Activated CD4-positive, alpha-beta memory T cell treated with anti-CD3 and anti-CD28 coated beads for 36 hours (primary cell): ENCODE results near the gene MRPL38. TPM values are rescaled to one million over a fixed set of nuclear protein-coding genes. Genes with fewer than 3 reads are reported as not detected.
"Not testable (repeated sequence)": the region's sequence is repeated elsewhere in the genome, so short reads cannot be mapped to it uniquely, and the experiment has no call there.

ENCODE experiments used
- CTCF ChIA-PET: fragments of 350-600 bp; sonication (Branson Sonifier 250); formaldehyde crosslinking; loops from one replicate; lab custom pipeline; 2021; ENCODE audit warnings: antibody characterized with exemption, inconsistent platforms; lab: Charles Lee
- POLR2A ChIA-PET: fragments of 350-600 bp; sonication (Branson Sonifier 250); formaldehyde crosslinking; loops from one replicate; lab custom pipeline; 2021; ENCODE audit warnings: antibody characterized with exemption; lab: Charles Lee
- DNase-seq: peaks from one replicate; pipeline ENCODE4 v3.0.0-alpha.2; 2020
- H3K27ac Mint-ChIP-seq: one replicate; pipeline ENCODE4 v1.8.0; 2021; ENCODE audit warnings: mixed read lengths
- H3K27me3 Mint-ChIP-seq: one replicate; pipeline ENCODE4 v1.8.0; 2021; ENCODE audit warnings: mixed read lengths
- H3K36me3 Mint-ChIP-seq: one replicate; pipeline ENCODE4 v1.8.0; 2021; ENCODE audit warnings: mixed read lengths
- H3K4me1 Mint-ChIP-seq: one replicate; pipeline ENCODE4 v1.8.0; 2021; ENCODE audit warnings: low read depth, mixed read lengths
- H3K4me3 Mint-ChIP-seq: one replicate; pipeline ENCODE4 v1.8.0; 2021; ENCODE audit warnings: mild to moderate bottlenecking, mixed read lengths
- H3K9me3 Mint-ChIP-seq: one replicate; pipeline ENCODE4 v1.8.0; 2021; ENCODE audit warnings: mixed read lengths
- intact Hi-C: fragments of 100-400 bp; cut with micrococcal nuclease; formaldehyde crosslinking; loops from one replicate; pipeline ENCODE4 v1.15.1; 2023
- total RNA-seq, 2 experiments: library from RNA; stranded (reverse); gene quantifications; one replicate each; pipeline ENCODE4 v1.2.3, GENCODE V29; 2021

The MRPL38 gene
- total RNA-seq, 2 experiments from 2014 or later: 108 TPM

DNA sequence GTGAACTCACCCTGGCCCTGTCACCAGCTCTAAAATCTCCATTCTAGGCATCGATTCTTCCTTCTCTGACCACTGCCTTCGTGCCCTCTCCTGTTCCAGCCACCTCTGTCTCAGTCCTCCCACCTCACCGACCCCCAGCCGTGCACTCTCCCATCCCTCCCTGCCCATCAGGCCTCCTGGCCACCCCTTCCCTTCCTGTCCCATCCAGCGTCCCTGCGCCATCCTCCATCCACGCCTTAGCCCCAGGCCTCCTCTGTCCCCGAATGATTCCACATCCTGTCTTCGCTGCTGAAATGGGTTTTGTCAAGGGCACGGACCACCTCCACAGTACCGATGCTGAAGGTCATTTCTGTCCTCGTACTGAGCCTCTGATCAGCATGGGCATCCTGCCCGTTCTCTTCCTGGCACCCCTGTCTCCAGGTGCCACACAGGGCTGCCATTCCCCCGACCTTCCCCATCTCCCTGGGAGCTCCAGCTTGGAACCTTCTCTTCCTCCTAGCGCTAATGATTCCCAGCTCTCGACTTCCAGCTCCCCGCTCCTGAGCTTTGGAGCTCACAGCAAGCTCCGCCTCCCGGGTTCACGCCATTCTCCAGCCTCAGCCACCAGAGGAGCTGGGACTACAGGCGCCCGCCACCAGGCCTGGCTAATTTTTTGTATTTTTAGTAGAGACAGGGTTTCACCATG is 10.5 kb downstream of the MRPL38 start:
- no peaks in the 10 kb centered on the region for H3K9me3 Mint-ChIP-seq
- no peak for DNase-seq
- intact Hi-C loops: loop anchor here (2.0 kb wide), 1 partner anchor 29 kb away; no protein-coding TSS in a partner anchor
- ChIA-PET CTCF (interaction anchor here (1.3 to 3.3 kb wide), 4 partner anchors 12 to 141 kb away, joined by 5 to 16 read pairs (median 10); partner anchors contain the start of genes MRPL38 and TRIM47), POLR2A (no interaction called here)
- H3K27me3 Mint-ChIP-seq: no peaks in the 10 kb centered on the region
- no peak overlapping the region for H3K4me3 Mint-ChIP-seq
- peak overlapping the region; percentile 18 for H3K27ac Mint-ChIP-seq
- H3K4me1 Mint-ChIP-seq: peaks cover 24% of the 10 kb centered on the region
- peaks cover 7% of the 10 kb centered on the region for H3K36me3 Mint-ChIP-seq

DNA sequence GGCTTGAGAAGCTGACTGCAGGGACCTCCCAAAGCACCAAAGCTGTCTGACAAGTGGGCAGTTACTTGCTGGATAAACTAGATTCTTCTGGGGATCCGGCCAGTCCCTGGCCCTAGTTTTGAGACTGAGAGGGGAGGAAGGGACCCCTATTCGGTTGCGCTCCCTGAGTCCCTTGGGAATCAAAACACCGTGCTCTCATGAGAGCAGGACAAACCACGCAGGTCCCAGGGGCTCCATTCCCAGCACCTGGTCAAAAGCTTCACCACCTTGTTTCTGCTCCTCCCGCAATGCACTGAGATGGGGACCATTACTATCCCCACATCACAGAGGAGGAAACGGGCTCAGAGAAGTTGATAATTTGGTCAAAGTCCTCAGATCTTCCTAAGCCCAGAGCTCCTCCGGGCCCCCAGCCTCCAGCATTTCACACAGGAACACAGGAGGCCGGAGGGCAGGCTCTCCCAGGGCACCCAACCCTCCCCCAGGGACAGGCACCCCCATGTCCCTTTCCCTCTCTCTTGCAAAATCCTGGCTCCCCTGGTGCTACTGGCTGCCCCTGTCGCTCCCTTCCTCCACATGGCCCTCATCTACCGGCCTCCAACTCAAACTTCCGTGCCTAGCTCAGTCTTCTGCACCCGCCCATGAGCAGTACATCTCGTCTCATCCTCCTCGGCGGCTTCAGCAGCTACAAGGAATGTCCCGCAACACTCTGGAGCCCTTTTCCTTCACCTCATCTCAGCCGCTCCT is 11.2 kb downstream of the MRPL38 start:
- ChIA-PET CTCF (interaction anchor here (0.5 to 3.3 kb wide), 4 partner anchors 12 to 28 kb away, joined by 3 to 16 read pairs (median 4); partner anchors contain the start of genes MRPL38 and TRIM47), POLR2A (interaction anchor here (1.1 kb wide), 2 partner anchors 15 to 57 kb away, joined by 3 to 4 read pairs; partner anchors contain the start of gene TRIM47)
- H3K4me1 Mint-ChIP-seq: peaks cover 24% of the 10 kb centered on the region
- no peak overlapping the region for H3K4me3 Mint-ChIP-seq
- intact Hi-C loops: loop anchor here (2.0 kb wide), 1 partner anchor 29 kb away; no protein-coding TSS in a partner anchor
- H3K9me3 Mint-ChIP-seq: no peaks in the 10 kb centered on the region
- peak overlapping the region; percentile 18 for H3K27ac Mint-ChIP-seq
- no peak for DNase-seq
- no peaks in the 10 kb centered on the region for H3K36me3 Mint-ChIP-seq
- no peaks in the 10 kb centered on the region for H3K27me3 Mint-ChIP-seq

DNA sequence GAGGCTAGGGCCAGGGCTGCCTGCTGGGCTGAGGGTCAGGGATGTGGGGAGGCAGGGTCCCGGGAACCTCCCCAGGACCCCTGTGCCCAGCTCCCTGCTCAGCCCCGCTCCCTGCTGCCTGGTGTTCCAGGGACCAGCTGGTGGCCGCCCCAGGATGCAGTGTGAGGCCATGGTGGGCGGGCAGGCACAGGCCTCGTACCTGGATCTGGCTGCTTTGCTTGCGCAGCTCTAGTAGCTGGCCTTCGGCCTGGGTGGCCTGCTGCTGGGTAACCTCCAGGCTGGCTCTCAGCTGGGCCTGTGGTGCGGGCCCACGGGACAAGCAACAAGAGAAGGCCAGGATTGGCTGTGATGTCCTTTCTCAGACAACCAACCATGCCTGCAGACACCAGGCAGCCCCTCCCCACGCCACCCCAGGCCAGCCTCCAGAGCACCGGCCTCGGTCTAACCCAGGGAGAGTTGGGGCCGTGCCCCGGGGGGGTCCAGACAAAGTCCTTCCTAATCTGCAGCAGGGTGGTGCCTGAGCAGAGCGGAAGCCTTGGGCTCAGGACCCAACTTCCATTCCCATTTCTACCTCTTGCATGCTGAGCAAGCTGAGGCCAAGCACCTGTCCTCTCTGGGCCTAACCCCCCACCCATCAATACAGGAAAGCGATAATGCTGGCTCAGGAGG is 12.0 kb downstream of the MRPL38 start:
- no peak overlapping the region for H3K4me3 Mint-ChIP-seq
- H3K36me3 Mint-ChIP-seq: no peaks in the 10 kb centered on the region
- H3K27me3 Mint-ChIP-seq: no peaks in the 10 kb centered on the region
- H3K4me1 Mint-ChIP-seq: peaks cover 24% of the 10 kb centered on the region
- POLR2A ChIA-PET: interaction anchor here (1.1 kb wide), 2 partner anchors 14 to 56 kb away, joined by 3 to 4 read pairs; partner anchors contain the start of gene TRIM47
- DNase-seq: no peak
- no peak overlapping the region for H3K27ac Mint-ChIP-seq
- H3K9me3 Mint-ChIP-seq: no peaks in the 10 kb centered on the region
- CTCF ChIA-PET: interaction anchor here (0.5 to 1.1 kb wide), 4 partner anchors 13 to 28 kb away, joined by 3 to 5 read pairs (median 3); partner anchors contain the start of gene TRIM47
- intact Hi-C loops: no loop called here

DNA sequence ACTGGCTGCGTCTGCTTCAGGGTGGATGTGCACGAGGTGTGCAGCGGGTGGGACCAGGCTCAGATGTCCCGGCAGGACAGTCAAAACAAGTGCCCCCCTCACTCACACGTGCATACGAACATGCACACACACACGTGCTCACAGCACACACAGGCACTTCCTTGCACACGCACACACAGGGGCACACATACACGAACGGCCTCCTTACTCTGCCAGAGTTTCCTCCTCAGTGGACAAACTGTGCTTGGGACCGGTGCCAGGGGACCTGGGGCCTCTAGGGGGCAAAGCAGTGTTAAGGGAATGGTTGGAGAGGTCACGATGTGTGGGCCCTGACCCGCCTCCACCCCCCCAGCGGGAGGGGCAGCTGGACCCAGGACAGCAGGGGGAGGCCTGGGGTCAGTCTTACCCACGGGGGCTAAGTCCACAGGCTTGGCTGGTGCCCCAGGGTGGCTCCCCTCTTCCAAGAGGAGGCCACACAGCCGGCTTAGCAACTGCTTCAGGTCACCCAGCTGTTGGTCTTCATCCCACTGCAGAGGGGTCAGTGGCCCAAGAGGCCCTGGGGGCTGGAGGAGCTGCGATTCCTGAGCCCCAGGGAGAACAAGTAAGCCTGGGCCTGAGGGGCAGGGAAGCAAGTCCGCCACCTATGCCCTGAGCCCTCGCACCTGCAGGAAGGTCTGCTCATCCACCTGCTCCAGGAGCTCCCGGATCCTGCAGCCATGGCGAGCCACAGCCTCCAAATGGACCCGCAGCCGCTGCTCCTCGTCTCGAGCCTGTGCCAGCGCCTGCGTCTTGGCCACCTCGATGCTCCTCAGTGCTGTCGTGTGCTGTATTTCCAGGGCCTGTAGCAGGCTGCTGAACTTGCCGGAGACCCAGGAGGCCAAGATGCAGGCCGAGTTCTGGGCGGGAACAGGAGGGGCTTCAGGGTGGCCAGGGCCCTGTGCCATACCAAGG is 12.8 kb downstream of the MRPL38 start:
- CTCF ChIA-PET: interaction anchor here (1.0 to 1.1 kb wide), 2 partner anchors 14 to 16 kb away, joined by 3 read pairs; no protein-coding TSS in a partner anchor
- POLR2A ChIA-PET: interaction anchor here (1.1 kb wide), 2 partner anchors 13 to 56 kb away, joined by 3 to 4 read pairs; partner anchors contain the start of gene TRIM47
- intact Hi-C loops: no loop called here
- peaks cover 20% of the 10 kb centered on the region for H3K4me1 Mint-ChIP-seq
- DNase-seq: no peak
- no peaks in the 10 kb centered on the region for H3K36me3 Mint-ChIP-seq
- no peaks in the 10 kb centered on the region for H3K27me3 Mint-ChIP-seq
- no peak overlapping the region for H3K27ac Mint-ChIP-seq
- H3K4me3 Mint-ChIP-seq: no peak overlapping the region
- H3K9me3 Mint-ChIP-seq: no peaks in the 10 kb centered on the region

DNA sequence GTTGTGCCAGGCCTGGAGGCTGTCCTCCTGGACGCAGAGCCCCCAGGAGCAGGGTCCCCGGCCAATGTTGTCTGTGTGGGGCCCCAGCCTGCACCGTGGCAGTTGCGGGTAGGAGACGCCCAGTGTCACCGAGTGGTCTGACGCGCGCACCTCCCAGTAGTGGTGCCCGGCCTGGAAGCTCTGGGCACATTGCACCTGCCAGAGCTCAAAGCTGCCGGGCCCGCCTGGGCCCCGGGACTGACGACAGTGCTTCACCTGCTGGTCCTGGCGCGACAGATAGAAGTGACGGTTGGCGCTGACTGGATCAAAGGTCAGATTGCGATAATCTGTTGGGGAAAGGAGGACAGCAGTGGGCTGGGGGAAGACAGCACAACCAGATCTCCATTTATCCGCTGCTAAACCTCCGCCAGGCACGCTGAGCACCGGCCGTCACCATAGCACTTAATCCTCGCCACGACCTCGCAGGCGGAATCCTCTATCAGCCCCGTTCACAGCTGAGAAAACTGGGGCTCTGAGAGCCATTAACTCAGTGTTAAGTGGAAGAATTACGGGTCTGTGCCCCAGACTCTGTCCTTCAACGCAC is 13.6 kb downstream of the MRPL38 start:
- ChIA-PET POLR2A (no interaction called here), CTCF (interaction anchor here (1.0 kb wide), 1 partner anchor 12 kb away, joined by 3 read pairs; no protein-coding TSS in a partner anchor)
- Mint-ChIP-seq H3K27ac (no peak overlapping the region), H3K36me3 (no peaks in the 10 kb centered on the region), H3K27me3 (no peaks in the 10 kb centered on the region), H3K4me3 (no peak overlapping the region), H3K4me1 (peaks cover 20% of the 10 kb centered on the region), H3K9me3 (no peaks in the 10 kb centered on the region)
- intact Hi-C loops: no loop called here
- no peak for DNase-seq

DNA sequence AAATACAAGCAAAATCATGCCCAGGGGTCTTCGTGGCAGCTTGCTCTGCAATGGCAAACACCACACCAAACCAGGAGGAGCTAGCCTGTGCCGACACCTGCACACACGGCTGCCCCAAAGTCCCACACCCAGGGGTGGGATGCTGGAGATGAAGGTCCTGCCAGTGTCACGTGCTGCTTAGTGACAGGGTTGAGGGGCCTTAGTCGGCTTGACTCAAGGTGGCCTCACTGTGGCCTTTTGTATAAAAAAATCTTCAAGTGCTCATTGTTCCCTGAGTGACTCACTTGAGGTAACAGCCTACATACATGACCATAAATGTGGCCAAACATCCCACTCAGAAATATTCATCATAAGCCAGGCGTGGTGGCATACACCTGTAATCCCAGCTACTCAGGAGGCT is 15.2 kb downstream of the MRPL38 start:
- intact Hi-C loops: no loop called here

DNA sequence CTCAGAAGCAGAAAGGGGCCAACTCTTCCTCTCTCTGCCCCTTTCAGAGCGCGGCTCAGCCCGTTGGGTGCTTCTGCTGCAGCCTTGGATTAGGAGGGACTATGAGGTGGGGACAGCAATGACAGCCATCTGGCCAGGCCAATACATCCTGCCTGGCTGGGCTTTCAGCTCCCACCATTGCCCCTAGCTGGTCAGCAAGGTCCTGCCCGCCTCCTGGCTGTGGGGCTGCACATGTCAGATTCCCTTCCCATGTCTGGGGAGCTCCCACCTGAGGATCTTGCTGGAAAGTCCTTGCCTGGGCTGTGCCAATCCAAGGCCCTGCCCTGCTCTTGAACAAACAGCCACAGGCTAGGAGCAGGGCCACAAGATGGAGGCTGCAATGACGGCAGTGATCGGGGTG is 16.2 kb downstream of the MRPL38 start:
- DNase-seq: no peak
- Mint-ChIP-seq H3K36me3 (no peaks in the 10 kb centered on the region), H3K4me1 (no peaks in the 10 kb centered on the region), H3K27me3 (no peaks in the 10 kb centered on the region), H3K4me3 (no peak overlapping the region), H3K27ac (no peak overlapping the region), H3K9me3 (no peaks in the 10 kb centered on the region)
- CTCF ChIA-PET: interaction anchor here (0.8 to 1.4 kb wide), 3 partner anchors 8 to 12 kb away, joined by 3 read pairs; partner anchors contain the start of gene TRIM65
- POLR2A ChIA-PET: no interaction called here
- intact Hi-C loops: no loop called here

More for the DNA sequence above, 15.2 kb downstream of the MRPL38 start:
- Mint-ChIP-seq H3K4me1 (peaks cover 9% of the 10 kb centered on the region), H3K4me3 (no peak overlapping the region), H3K27me3 (no peaks in the 10 kb centered on the region), H3K9me3 (no peaks in the 10 kb centered on the region), H3K27ac (no peak overlapping the region), H3K36me3 (no peaks in the 10 kb centered on the region)
- ChIA-PET POLR2A (interaction anchor here (0.9 to 1.4 kb wide), 2 partner anchors 14 to 30 kb away, joined by 4 read pairs; no protein-coding TSS in a partner anchor), CTCF (interaction anchor here (1.0 to 1.4 kb wide), 4 partner anchors 10 to 29 kb away, joined by 3 to 5 read pairs (median 3); partner anchors contain the start of gene MRPL38)
- no peak for DNase-seq

DNA sequence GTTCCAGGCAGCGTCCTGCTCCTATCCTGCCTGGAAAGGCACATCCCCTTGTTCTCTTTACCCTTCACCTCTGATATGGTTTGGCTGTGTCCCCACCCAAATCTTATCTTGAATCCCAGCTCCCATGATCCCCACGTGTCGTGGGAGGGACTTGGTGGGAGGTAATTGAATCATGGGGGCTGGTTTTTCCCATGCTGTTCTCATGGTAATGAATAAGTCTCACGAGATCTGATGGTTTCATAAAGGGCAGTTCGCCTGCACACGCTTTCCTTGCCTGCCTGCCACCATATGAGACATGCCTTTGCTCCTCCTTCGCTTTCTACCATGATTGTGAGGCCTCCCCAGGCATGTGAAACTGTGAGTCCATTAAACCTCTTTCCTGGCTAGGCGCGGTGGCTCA is 18.8 kb downstream of the MRPL38 start:
- H3K4me1 Mint-ChIP-seq, DNase-seq, POLR2A ChIA-PET, H3K4me3 Mint-ChIP-seq, H3K27me3 Mint-ChIP-seq, H3K27ac Mint-ChIP-seq, H3K36me3 Mint-ChIP-seq, intact Hi-C loops, H3K9me3 Mint-ChIP-seq: not testable (repeated sequence)
- CTCF ChIA-PET: interaction anchor here (1.6 kb wide), 1 partner anchor 25 kb away, joined by 6 read pairs; no protein-coding TSS in a partner anchor

DNA sequence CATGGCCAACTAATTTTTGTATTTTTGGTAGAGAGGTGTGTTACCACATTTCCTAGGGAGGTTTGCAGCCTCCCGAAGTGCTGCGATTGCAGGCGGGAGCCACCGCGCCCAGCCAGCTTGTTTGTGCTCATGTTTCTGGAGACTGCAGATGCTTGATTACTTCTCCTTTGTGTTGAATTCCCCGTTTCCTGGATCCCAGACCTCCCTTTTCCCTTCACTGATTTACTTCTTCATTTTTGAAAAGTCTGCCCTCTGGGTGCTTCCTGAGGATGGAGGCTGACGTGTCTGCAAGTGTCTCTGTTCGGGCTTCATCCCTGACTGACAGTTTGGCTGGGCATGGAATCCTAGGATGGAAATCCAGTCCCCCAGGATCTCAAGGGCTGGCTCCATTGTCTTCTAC is 19.3 kb downstream of the MRPL38 start:
- POLR2A ChIA-PET: no interaction called here
- no peak for DNase-seq

DNA sequence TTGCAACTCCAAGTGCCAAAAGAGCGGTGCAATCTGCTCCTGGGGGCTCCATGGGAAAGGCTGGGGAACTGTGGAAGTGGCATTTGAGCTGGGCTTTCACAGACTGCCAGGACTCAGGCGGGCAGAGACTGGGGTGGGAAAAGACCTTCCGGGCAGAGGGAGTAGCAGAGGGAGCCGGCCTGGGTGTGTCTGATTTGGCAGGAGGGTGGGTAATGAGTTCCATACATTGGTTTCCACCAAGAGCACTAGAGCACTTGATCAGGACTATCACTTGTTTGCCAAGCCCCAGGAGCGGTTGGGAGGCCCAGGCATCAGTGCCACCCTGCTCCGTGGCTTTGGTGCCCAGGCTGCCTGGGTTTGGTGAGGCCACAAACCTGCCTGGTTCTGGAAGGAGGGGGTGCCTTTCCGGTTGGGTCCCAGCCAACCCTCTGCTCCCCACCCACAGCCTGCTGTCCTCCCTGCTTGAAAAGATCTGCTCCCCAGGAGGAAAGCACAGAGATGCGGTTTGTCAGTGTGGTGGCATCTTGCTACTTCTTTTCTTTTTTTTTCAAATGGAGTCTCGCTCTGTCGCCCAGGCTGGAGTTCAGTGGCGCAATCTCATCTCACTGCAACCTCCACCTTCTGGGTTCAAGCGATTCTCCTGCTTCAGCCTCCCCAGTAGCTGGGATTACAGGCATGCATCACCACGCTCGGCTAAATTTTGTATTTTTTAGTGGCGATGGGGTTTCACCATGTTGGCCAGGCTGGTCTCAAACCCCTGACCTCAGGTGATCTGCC is 22.8 kb downstream of the MRPL38 start:
- Mint-ChIP-seq H3K36me3 (peaks cover 3% of the 10 kb centered on the region), H3K27ac (no peak overlapping the region), H3K9me3 (no peaks in the 10 kb centered on the region), H3K27me3 (no peaks in the 10 kb centered on the region), H3K4me1 (peaks cover 14% of the 10 kb centered on the region), H3K4me3 (no peak overlapping the region)
- ChIA-PET POLR2A (no interaction called here), CTCF (interaction anchor here (0.6 to 1.7 kb wide), 3 partner anchors 21 to 33 kb away, joined by 3 to 6 read pairs (median 4); no protein-coding TSS in a partner anchor)
- intact Hi-C loops: no loop called here
- DNase-seq: no peak

More for the DNA sequence above, 19.3 kb downstream of the MRPL38 start:
- Mint-ChIP-seq H3K27ac (no peak overlapping the region), H3K4me3 (no peak overlapping the region), H3K4me1 (peaks cover 3% of the 10 kb centered on the region), H3K9me3 (no peaks in the 10 kb centered on the region), H3K36me3 (no peaks in the 10 kb centered on the region), H3K27me3 (no peaks in the 10 kb centered on the region)
- CTCF ChIA-PET: no interaction called here
- intact Hi-C loops: no loop called here
